Subcutaneous adipose tissue (tissue), 4 donors: Measurements from ENCODE around the gene DVL2. TPM values are rescaled to one million over a fixed set of nuclear protein-coding genes. Genes with fewer than 3 reads are reported as not detected.

Experiments used
- CTCF ChIP-seq: fragments of 450-650 bp; IDR thresholded peaks from one replicate; pipeline ENCODE4 v1.5.1; 2016; ENCODE audit warnings: low read depth, mild to moderate bottlenecking, control low read depth, antibody characterized with exemption, moderate library complexity
- total RNA-seq, 4 donors: library from RNA; depleted of rRNA; stranded (reverse); fragments of >200 nt; gene quantifications; one replicate each; pipeline ENCODE4 v1.1.0, GENCODE V29; 2016

DVL2 gene
- total RNA-seq, 4 donors from 2014 or later: 23.5 to 36.5 (median 27.1) TPM

GRCh38 chr17:7224110-7224509 lies 10.2 kb downstream of the DVL2 start:
- TF ChIP-seq CTCF: no peak

- no peak for TF ChIP-seq CTCF
Observed at GRCh38 chr17:7223375-7223774, 10.9 kb downstream of the DVL2 start.

GRCh38 chr17:7222972-7223292 lies 11.4 kb downstream of the DVL2 start:
- no peak for TF ChIP-seq CTCF

- TF ChIP-seq CTCF: no peak
Observed at GRCh38 chr17:7222093-7222971, 12.0 kb downstream of the DVL2 start.

GRCh38 chr17:7221278-7222092 lies 12.8 kb downstream of the DVL2 start:
- no peak for TF ChIP-seq CTCF

GRCh38 chr17:7220593-7221277 lies 13.6 kb downstream of the DVL2 start:
- no peak for TF ChIP-seq CTCF
